Measurements from ENCODE around the gene UBXN4.

GRCh38 chr2:135798275-135798705 is 56.6 kb downstream of the UBXN4 start:
- TF ChIP-seq EZH2 (IDR thresholded peaks at IDR 0.05; ENCODE audit: insufficient read depth, poor library complexity, severe bottlenecking) (no peak), EZH2phosphoT487 (IDR thresholded peaks at IDR 0.05; ENCODE audit: insufficient read depth, low read depth) (no peak)

All from GM23248 (cell line).